ENCODE measurements around the gene ADIRF. TPM values are rescaled to one million over a fixed set of nuclear protein-coding genes. Genes with fewer than 3 reads are reported as not detected.
A peak's percentile ranks its signal among the peaks of the same experiment; 100 is the strongest.
"Not testable (repeated sequence)": the region's sequence is repeated elsewhere in the genome, so short reads cannot be mapped to it uniquely, and the experiment has no call there.

ADIRF gene
- 33.0 TPM for total RNA-seq
- long read RNA-seq, transcript ADIRF-201 (3 exons, 917 nt), result major isoform, 11 of 12 reads
- long read RNA-seq, partial matches to known transcripts, result 0 of 12 reads
- long read RNA-seq, other reads (novel, unspliced or antisense), result 1 of 12 reads

DNA sequence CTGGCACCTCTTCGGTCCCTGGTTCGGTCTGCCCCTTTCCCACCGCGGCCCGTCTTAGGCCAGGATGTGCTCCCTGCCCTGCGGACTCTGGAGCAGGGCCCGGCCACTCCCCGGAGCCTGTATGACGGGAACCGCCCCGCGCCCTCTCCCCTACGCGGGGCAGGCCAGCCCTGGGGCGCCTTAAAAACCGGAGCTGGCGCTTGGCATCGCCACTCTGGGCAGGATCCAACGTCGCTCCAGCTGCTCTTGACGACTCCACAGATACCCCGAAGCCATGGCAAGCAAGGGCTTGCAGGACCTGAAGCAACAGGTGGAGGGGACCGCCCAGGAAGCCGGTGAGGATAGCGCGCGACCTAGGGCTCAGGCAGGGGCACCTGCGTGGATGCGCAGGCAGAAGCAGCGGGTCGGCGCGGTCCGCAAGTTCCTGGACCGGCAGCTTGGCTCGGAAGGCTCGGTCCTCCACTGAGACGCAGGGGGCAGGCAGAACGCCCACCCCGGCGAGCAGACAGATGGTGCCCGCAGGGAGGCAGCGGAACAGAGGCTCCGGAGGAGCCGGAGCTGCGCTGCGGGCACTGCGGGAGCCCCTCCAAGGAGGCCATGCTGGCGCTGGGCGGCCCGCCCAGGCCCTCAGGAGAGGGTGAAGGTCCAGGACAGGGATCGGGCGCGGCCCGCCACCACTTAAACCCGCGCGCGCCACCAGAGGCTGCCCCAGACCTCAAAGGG lies at the start of gene ADIRF:
Gene ADIRF, plus strand, starts transcription at position 212 of the 723 bp plus-strand sequence. Its CDS starts 63 bp downstream, at position 275.
- peak; percentile 79 for DNase-seq (ENCODE audit: low spot score)

DNA sequence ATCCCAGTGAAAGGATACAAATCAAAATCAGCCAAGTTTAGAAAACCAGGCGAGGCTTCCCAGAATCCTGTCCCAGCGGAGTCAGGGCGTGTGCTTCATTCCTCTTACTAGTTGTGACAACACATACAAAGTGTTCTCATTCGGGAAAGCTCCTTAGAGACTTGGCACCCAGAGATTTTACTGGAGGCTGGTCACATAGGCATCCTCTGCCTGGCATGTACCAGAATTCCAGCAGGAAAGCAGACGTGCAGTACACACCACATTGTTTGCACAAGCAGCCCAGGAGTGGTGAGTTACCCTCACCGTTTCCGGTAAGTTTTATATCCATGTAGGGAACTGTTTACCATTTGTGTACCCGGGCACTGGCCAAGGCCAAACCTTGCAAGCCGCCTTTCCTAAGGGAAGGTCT lies 45.7 kb upstream of the ADIRF start:
- DNase-seq (ENCODE audit: low spot score), result no peak
- intact Hi-C loops (cut with DNase I), result no loop called here

More for the DNA sequence above, at the start of gene ADIRF:
- intact Hi-C loops (cut with DNase I), result no loop called here

DNA sequence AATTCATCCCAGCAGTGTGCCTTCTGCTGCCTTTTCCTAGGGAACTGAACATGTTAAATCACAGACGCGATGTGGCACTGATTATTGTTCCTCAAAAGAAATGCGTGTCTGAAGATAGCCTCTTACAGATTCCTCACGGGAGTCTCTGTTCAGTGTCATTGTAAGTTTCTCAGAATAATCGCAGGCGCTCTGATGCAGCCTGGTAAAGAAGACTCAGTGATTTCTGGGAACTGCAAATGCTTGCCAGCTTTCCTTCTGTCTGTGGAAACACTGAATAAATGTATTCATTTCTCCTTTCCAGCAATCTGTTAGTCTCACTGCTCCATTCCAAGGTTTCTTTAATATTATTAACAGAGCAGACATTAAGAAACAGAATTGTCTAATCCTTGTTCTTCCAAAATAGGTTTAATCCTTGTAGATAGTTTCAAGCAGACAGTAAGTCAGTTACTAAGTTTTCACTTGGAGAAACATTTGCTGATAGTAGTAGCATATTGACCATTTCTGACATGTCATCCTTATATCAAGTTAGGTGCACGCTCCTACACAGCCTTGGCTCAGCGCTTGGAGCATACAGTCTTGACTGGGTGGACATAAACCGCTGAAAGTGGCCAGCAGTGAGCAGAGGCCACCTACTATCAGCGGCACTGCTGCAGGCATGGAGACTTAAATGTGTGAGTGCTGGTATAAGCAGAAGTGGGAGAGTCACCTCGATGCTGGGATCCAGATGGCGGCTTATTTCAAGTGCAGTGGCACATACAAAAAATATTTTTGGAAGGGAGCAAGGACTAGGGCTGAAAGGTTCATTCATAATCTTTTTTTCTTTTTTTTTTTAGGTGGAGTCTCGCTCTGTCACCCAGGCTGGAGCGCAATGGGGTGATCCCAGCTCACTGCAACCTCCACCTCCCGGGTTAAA lies 38.6 kb upstream of the ADIRF start:
- DNase-seq (ENCODE audit: low spot score), result no peak
- intact Hi-C loops (cut with DNase I), result no loop called here

DNA sequence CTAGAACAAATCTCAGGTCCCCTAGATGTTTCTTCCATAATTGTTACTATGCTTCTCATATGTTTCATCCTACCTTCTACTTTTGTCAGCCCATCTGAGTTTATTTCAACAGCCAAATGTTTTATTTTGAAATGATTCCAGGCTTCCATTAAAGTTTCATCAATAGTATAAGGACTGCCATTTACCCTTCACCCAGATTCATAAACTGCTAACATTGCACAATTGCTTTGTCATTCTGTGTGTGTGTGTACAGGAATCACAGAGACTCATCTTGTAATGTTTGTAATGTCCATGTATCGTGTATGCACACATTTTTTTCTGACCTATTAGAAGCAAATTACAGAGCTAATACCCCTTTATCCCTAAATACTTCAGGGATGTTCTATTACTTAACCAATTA lies 36.4 kb upstream of the ADIRF start:
- no peak for DNase-seq (ENCODE audit: low spot score)
- intact Hi-C loops (cut with DNase I), result no loop called here

DNA sequence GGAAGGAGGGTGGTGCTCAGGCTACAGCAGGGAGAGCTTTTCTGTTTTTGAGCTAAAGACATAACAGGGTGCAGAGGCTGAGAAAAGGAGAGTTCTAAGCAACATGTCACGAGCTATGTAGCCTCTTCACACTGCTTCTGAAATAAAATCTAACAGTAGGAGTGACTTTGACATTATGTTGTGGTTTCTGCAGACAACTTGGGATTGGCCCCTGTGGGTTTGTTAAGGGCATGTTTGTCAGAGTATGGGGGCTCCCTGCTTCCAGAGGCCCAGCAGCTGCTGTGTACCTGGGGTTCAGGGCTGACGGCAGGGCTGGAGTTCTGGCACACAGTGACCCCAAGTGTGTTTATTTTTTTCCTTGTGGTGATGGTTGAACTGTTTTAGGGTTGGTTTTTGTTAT lies 35.6 kb upstream of the ADIRF start:
- intact Hi-C loops (cut with DNase I), result no loop called here
- no peak for DNase-seq (ENCODE audit: low spot score)

DNA sequence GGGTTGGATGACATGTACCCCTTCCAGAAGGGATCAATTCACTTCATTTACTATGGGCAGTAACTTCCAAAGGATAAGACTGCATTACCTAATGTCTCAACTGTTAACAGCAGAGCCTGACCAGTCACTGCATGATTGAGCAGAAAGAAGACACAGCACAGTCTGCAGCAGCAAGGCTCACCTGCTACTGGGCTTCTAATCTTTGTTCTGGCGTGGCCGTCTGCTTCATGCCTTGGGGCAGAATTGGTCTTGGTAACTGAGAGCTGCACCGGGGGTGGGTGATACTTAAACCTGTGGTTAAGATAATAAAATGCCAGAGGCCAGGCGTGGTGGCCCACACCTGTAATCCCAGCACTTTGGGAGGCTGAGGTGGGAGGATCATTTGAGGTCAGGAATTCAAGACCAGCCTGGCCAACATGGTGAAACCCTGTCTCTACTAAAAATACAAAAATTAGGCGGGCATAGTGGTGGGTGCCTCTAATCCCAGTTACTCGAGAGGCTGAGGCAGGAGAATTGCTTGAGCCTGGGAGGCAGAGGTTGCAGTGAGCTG lies 34.0 kb upstream of the ADIRF start:
- DNase-seq (ENCODE audit: low spot score); intact Hi-C loops (cut with DNase I): not testable (repeated sequence)

DNA sequence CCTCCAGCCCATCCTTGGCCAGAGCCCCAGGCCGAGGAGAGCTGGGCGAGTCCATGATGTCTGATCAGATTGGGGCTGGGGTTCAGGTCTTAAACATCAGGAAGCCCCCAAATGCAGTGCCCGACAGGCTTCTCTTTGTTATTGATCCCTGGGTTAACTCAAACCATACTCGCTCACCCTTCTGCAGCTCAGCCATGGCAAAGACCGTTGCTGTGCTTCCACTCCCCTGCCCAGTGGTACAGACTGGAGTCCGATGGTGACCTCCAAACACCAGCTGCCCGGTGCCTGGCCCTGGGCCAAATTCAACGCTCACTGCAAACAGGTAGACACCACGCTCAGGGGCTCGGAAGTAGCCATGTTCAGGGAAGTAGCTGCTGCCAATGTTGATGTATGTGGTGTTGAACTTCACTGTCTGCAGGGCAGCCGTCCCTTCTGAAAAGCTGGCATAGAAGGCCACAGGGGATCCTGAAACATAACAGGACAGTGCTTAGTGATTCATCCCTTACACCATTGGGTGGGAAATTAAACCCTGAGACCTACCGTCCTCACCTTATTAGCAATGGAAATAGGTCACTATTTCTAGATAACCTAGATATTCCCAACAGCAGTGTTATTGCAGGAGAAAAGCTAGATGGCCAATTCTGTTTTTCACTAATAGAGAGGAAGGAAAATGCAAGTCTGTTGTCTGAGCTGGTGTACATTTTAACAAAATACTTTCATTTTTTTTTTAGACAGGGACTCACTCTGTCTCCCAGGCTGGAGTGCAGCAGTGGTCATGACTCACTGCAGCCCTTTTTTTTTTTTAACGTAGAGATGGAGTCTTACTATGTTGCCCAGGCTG lies 31.4 kb upstream of the ADIRF start:
- DNase-seq (ENCODE audit: low spot score), result no peak
- intact Hi-C loops (cut with DNase I), result no loop called here

DNA sequence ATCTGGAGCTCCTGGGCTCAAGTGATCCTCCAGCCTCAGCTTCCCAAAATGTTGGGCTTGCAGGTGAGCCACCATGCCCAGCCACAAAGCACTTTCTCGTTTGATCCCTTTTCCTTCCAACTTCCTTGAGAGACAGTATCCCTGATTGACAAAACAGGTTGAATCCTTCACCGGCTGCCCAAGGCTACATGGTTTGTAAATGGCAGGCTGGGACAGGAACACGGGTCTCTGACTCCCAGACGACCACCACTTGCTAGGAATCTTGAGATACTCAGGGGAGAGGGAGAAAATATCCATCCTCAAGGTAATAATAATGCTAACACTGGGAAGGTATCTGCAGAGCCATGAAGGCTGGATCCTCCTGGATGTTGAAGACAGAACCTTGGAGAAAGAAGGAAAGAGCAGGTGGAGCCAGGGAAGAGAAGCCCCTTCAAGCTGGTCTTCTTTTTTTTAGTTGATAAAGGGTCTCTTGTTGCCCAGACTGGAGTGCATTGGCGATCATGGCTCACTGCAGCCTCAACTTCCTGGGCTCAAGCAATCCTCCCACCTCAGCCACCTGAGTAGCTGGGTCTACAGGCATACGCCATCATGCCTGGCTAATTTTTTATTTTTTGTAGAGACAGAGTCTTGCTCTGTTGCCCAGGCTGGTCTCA lies 30.7 kb upstream of the ADIRF start:
- intact Hi-C loops (cut with DNase I), result no loop called here
- DNase-seq (ENCODE audit: low spot score), result no peak

DNA sequence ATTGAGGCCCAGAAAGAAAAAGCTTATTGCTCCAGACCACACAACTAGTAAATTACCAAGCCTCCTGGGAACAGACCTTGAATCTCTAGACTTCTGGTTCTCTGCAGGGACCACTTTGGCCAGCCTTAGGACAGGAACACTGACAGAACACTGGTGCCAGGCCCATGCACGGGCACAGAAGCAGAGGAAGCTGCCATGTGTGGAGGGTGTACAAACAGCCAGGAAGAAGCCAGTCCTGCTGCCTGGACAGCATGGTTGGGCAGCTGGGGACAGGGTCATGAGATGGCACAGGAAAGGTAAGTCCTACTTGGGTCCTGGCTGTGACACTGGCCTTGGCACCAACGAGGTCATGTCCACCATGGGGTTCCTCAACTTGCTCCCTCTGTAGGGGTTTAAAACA lies 30.0 kb upstream of the ADIRF start:
- DNase-seq (ENCODE audit: low spot score), result no peak
- intact Hi-C loops (cut with DNase I), result no loop called here

DNA sequence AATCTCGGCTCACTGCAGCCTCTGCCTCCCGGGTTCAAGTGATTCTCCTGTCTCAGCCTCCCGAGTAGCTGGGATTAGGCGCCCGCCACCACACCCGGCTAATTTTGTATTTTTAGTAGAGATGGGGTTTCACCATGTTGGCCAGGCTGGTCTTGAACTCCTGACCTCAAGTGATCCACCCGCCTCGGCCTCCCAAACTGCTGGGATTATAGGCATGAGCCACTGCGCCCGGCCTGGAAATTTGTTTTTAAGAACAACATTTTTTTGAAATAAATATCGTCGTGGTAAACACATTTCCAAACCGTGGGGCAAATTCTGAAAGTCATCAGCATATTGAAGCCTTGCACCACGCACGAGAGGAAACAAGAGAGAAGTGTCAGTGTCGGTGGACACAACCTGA lies 28.2 kb upstream of the ADIRF start:
- DNase-seq (ENCODE audit: low spot score); intact Hi-C loops (cut with DNase I): not testable (repeated sequence)

DNA sequence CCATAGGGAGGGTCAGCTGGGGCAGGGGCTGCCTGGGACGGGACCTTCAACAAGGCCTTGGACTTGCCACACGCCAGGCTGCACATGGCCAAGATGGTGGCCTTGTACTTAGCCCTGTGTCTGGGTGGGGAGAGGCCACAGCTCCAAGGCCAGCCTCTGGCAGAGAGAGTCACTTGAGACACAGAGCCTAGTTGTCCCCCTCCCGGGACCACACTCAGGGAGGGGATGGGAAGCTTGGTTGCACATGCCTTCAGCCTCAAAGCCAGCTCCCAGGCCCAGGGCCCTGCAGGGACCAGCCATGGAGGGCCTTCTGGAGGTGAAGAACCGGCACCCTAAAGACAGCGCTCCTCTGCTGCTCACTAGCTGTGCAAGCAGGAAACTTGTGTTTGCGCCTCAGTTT lies 27.6 kb upstream of the ADIRF start:
- DNase-seq (ENCODE audit: low spot score), result peak; percentile 70
- intact Hi-C loops (cut with DNase I), result no loop called here

DNA sequence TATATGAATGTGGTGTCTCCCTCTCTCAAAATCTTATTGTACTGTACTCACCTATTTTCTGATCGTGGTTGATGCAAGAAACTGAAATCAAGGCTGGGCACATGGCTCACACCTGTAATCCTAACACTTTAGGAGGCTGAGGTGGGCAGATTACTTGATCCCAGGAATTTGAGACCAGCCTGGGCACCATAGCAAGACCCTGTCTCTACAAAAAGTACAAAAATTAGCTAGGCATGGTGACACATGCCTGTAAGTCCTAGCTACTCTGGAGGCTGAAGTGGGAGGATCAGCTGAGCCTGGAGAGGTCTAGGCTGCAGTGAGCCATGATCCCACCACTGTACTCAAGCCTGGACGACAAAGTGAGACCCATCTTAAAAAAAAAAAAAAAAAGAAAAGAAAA lies 26.9 kb upstream of the ADIRF start:
- intact Hi-C loops (cut with DNase I), result no loop called here

DNA sequence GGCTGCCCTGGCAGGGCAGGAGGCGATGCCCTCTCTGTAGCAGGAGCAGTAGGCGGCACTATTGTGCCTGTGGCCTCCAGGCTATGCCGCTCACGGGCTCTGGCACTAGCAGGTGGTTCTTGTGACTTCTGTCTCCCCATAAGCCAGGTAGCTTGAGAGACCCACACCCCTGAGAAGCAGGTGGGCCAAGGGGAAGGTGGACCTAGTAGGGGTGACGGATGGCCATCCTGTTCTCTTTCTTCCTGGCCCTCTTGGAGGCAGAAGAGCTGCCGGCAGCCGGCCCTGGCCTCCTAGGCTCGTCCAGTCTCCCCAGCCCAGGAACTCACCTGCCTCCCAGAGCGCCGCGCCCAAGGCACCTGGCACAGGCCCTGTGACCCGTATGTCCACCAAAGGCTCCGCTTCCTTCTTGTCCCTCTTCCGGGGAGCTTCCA lies 26.3 kb upstream of the ADIRF start:
- intact Hi-C loops (cut with DNase I), result loop anchor here (2.0 kb wide), 1 partner anchor 19 kb away; no protein-coding TSS in a partner anchor
- peak; percentile 24 for DNase-seq (ENCODE audit: low spot score)

More for the DNA sequence above, 26.9 kb upstream of the ADIRF start:
- DNase-seq (ENCODE audit: low spot score), result no peak

DNA sequence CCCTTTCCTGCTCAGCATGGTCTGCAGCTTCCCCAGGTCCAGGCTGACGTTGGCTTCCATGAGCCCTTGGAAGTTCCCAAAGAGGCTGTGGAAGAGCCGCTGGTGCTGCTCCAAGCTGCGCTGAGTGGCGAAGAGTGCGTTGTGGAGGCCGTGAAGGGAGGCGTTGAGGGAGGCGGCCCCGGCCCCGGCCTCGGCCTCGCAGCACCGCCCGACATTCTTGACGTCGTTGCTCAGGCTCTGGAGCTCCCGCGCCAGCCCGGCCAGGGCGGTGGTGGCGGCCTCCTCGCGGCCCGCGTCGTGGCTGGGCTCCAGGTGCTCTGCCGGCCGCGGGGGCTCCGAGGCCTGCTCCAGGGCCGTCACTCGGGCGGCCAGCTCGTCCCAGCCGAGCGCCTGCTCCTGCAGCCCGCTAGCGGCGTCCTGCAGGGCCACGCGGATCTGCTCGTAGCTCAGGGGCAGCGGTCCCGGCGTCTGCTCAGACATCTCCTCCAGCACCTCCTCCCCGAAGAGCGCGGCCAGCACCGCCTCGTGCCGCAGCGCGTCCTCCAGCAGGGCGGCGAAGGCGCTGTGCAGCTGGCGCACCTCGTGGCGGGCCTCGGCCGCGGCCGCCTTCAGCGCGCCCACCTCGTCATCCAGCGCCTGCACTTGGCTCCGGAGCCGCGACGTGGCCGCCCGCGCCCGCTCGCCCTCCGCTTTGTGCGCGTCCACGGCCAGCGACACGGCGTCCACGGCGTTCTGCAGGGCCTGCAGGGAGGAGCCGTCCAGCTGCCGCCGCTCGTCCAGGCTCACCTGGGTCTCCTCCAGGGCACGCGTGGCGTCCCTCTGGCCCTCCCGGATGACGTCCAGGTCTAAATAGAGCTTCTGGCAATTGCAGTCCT lies 25.6 kb upstream of the ADIRF start:
- intact Hi-C loops (cut with DNase I), result loop anchor here (2.0 kb wide), 1 partner anchor 18 kb away; no protein-coding TSS in a partner anchor

DNA sequence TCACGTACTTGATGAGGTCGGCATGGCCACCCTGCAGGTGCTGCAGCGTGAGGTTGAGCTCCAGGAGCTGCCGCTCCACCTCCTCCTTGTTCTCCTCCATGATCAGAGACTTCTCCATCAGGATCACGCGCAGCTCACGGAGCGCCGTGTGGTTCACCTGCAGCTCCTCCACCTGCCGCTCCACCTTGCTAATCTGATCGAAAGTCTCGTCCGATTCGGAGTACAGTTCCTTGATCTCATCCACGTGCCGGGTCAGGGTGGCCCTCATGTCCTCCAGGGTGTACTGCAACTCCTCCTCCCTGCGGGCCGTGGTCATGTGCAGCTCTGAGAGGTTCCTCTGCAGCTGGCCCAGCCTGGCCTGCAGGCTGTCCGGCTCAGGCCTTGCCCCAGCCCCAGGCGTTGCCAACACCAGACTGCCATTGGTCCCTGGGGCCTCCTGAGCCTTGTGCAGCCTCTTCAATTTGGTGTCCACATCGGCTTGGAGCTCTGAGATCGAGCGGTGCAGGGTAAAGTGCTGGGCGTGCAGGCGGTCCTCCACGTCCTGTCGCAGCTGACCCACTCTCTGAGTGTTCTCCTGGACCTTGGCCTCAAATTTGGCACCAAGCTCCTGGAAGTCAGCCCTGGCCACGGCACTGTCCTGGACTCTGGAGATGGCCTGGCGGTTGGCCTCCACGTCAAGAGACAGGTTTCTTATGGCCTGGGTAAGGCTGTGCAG lies 24.8 kb upstream of the ADIRF start:
- DNase-seq (ENCODE audit: low spot score), result peak; percentile 74
- intact Hi-C loops (cut with DNase I), result loop anchor here (2.0 kb wide), 1 partner anchor 17 kb away; no protein-coding TSS in a partner anchor

More for the DNA sequence above, 25.6 kb upstream of the ADIRF start:
- DNase-seq (ENCODE audit: low spot score), result peak; percentile 73

DNA sequence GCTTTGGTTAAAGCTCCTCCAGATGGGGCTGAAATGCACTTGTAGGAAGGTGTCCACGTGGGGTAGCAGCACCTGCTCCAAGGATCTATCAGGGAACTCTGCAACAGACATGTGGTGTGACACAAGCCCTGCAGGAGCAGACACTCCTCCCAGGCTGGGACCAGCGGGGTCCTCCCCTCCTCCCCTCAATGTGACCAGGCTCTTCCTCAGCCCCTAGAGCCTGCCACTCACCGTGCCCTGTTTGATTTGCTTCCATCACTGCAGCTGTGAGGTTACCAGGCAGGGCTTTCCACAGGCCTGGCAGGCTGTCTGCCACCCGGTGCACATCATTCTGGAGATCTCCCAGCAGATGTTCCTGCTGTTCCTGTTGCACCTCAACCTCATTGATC lies 24.3 kb upstream of the ADIRF start:
- DNase-seq (ENCODE audit: low spot score), result no peak
- intact Hi-C loops (cut with DNase I), result no loop called here

DNA sequence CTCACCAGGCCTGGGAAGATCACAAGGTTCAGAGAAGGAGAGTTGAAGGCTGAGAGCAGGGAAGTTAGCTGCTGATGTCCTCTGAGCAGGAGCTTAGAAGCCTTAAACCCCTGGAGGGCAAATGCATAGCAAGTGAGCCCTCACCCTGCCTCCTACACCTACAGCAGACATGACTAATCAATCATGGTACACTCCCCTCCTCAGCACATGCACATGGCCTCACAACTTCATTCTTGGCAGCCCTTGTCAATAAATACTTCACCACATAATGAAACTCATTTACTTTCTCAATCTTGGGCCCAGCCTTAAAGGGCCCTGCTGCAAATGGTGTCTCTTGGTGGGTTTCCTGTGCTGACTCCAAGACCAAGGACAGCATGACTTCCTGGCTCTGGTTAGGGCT lies 23.8 kb upstream of the ADIRF start:
- intact Hi-C loops (cut with DNase I), result no loop called here
- peak; percentile 44 for DNase-seq (ENCODE audit: low spot score)

Measured in cardiac septum (tissue), 1 donor.